ENCODE results near the gene NCOA1. TPM values are rescaled to one million over a fixed set of nuclear protein-coding genes. Genes with fewer than 3 reads are reported as not detected.
"Not testable (repeated sequence)": the region's sequence is repeated elsewhere in the genome, so short reads cannot be mapped to it uniquely, and the experiment has no call there.

Gene NCOA1
- polyA plus RNA-seq, 3 donors = 7.3 to 17.9 (median 15.0) TPM

DNA sequence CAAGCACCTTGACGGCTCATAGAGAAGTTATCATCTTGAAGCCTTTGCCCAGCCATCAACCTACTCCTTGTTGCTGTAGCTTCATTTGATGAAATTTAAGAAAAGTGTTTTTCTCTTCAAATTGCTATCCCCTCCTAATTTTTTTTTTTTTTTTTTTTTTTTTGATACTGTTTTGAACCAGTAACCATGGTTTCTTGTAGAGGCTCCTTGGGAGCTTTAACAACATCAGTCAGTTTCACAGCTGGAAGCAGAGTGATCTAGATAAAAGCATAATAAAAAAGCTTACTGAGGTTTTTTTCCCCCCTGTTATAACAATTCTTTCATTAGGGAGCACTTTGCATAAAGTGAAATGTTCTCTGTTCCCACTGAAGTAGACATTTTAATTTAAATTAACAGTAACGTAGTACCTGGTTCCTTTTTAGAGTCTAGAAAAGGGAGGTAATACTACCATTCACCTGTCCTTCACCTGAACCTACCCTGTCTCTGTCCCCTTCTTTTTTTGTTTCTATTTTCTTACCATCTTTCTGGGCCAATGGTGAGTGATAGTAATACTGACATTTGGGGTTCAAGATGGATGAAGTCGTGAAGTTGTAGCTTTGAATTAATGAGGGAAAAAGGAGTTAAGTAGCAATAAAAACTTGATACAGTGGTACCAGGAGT, 101.5 kb downstream of the NCOA1 start:
- 94 to 98% (median 95%) methylated on average over 3 of the region's 3 CpGs for WGBS, 3 donors
- H3K27ac ChIP-seq (ENCODE audit: low read depth, low read length) = no peak overlapping the region

- no peak overlapping the region for H3K27ac ChIP-seq (ENCODE audit: low read depth, low read length)
- 85 to 87% (median 86%) methylated on average over 2 of the region's 2 CpGs for WGBS, 3 donors
Measured at GRCh38 chr2:24594283-24594682, 103.2 kb downstream of the NCOA1 start.

- 93 to 98% (median 98%) methylated on average over 2 of the region's 2 CpGs for WGBS, 3 donors
- H3K27ac ChIP-seq (ENCODE audit: low read depth, low read length) = no peak overlapping the region
Measured at GRCh38 chr2:24597181-24597870, 106.3 kb downstream of the NCOA1 start.

GRCh38 chr2:24600140-24600539, 109.1 kb downstream of the NCOA1 start:
- H3K27ac ChIP-seq (ENCODE audit: low read depth, low read length) = not testable (repeated sequence)
- 96 to 99% (median 98%) methylated on average over 6 of the region's 6 CpGs for WGBS, 3 donors

GRCh38 chr2:24611631-24612030, 120.6 kb downstream of the NCOA1 start:
- H3K27ac ChIP-seq (ENCODE audit: low read depth, low read length) = no peak overlapping the region

GRCh38 chr2:24613154-24613814, 122.2 kb downstream of the NCOA1 start:
- WGBS, 3 donors = 83 to 87% (median 85%) methylated on average over 6 of the region's 6 CpGs
- H3K27ac ChIP-seq (ENCODE audit: low read depth, low read length) = no peak overlapping the region

More at GRCh38 chr2:24611631-24612030, 120.6 kb downstream of the NCOA1 start:
- WGBS, 3 donors = 92 to 95% (median 94%) methylated on average over 3 of the region's 3 CpGs

DNA sequence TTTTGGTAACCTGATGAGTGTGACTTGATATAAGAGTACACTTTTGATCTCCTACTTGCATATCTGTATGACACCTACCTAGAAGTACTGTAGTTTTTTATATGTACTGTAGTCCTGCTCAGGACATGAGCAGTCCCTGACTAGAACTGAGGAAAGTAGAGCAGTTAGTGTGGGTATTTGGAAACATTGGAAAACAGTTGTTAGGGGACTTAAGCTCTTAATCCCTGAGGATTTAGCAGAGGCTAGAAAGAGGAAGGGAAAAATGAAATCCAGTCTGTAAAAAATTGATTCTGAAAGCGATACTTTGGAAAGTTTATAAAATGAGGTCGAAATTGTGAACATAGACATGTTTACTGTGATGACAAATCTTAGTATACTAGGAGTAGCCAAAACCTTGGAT, 125.6 kb downstream of the NCOA1 start:
- no peak overlapping the region for H3K27ac ChIP-seq (ENCODE audit: low read depth, low read length)

DNA sequence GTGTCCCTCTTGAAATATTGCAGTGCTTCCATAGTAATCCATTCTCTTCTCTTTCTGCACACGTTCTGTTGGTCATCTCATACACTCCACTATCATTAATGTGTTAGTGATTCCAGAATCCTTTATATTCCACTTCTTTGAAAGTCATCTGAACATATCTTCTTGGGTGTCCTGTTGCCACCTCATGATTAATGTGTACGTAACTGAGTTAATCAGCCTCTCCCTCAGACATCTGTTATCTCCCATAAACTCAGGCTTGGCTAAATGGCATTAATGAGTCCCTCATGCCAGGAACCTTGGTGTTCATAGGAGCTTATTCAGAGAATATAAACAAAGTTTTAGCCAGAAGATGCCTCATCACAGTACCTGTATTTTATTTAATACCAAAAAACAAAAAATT, 126.4 kb downstream of the NCOA1 start:
- H3K27ac ChIP-seq (ENCODE audit: low read depth, low read length) = no peak overlapping the region

More for the DNA sequence above, 125.6 kb downstream of the NCOA1 start:
- WGBS, 3 donors = 80 to 89% (median 83%) methylated on average over 2 of the region's 2 CpGs

GRCh38 chr2:24618144-24618543, 127.1 kb downstream of the NCOA1 start:
- 40 to 58% (median 44%) methylated on average over 1 of the region's 1 CpG for WGBS, 3 donors

More for the DNA sequence above, 126.4 kb downstream of the NCOA1 start:
- WGBS, 3 donors = 66 to 95% (median 89%) methylated on average over 2 of the region's 2 CpGs

DNA sequence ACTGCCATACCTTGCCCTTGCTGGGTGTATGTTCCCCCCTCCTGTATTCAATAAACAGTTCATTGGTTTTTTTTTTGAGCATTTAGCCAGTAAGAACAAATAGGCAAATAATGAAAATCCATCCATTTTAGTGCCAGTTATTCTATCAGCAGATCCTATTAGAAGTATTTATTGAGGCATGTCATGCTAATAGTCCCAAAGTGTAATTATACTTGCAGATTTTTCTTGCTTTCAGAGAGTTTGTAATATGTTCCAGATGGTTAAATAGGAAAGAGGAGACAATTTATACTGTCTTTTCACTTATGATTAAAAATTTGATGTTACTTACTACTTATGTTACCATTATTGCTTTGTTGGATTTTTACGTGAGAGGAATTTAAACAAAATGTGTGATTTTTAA, 127.6 kb downstream of the NCOA1 start:
- no peak overlapping the region for H3K27ac ChIP-seq (ENCODE audit: low read depth, low read length)
- whole genome bisulfite sequencing, 3 donors = 82 to 93% (median 91%) methylated on average over 1 of the region's 1 CpG

More at GRCh38 chr2:24618144-24618543, 127.1 kb downstream of the NCOA1 start:
- H3K27ac ChIP-seq (ENCODE audit: low read depth, low read length) = no peak overlapping the region

- 46 to 76% (median 66%) methylated on average over 2 of the region's 2 CpGs for WGBS, 3 donors
Measured at GRCh38 chr2:24620936-24621335, 129.9 kb downstream of the NCOA1 start.

GRCh38 chr2:24621779-24622538, 130.9 kb downstream of the NCOA1 start:
- H3K27ac ChIP-seq (ENCODE audit: low read depth, low read length) = no peak overlapping the region
- WGBS, 3 donors = 65 to 86% (median 82%) methylated on average over 3 of the region's 3 CpGs

More at GRCh38 chr2:24620936-24621335, 129.9 kb downstream of the NCOA1 start:
- no peak overlapping the region for H3K27ac ChIP-seq (ENCODE audit: low read depth, low read length)

GRCh38 chr2:24623535-24623934, 132.5 kb downstream of the NCOA1 start:
- no peak overlapping the region for H3K27ac ChIP-seq (ENCODE audit: low read depth, low read length)
- WGBS, 3 donors = 96 to 98% (median 97%) methylated on average over 4 of the region's 4 CpGs

DNA sequence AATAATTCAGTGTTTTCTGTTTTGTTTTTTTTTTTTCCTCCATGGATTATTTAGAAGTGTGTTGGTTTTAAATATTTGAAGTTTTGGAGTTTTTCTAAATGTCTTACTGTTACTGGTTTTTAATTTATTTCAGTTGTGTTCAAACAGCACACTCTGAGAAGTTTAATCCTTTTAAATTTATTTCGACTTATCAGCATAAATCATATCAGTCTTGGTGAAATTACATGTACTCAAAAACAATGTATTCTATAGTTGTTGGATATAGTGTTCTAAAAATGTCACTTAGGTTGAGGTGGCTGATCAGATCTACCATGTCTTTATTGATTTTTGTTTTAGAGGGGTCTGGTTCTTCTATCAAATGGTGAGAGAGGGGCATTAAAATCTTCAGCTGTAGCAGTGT, 134.7 kb downstream of the NCOA1 start:
- no peak overlapping the region for H3K27ac ChIP-seq (ENCODE audit: low read depth, low read length)
- 67 to 90% (median 86%) methylated on average over 1 of the region's 1 CpG for WGBS, 3 donors

- no peak overlapping the region for H3K27ac ChIP-seq (ENCODE audit: low read depth, low read length)
- WGBS, 3 donors = 46 to 90% (median 84%) methylated on average over 3 of the region's 3 CpGs
Measured at GRCh38 chr2:24626131-24626530, 135.1 kb downstream of the NCOA1 start.

- H3K27ac ChIP-seq (ENCODE audit: low read depth, low read length) = no peak overlapping the region
Measured at GRCh38 chr2:24628746-24629145, 137.7 kb downstream of the NCOA1 start.

DNA sequence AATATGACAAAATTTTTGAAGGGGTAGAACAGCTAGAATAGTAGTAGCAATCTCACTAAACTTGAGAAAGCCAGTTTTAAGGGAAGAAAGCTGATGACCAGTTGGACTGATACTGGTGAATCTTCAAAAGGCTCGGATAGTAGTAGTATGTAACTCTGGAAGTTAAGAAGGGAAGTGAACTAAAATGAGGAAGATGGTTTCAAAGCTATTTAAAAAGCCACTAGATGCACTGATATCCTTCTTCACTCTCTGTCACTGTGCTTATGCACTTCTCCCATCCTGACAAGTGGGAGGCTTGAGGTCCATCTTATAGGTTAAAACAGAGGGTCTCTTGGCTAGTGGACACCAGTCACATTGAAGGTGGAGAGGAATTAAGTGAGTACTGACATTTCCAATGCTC, 141.1 kb downstream of the NCOA1 start:
- WGBS, 3 donors = 59 to 93% (median 77%) methylated on average over 1 of the region's 1 CpG
- no peak overlapping the region for H3K27ac ChIP-seq (ENCODE audit: low read depth, low read length)

- no peak overlapping the region for H3K27ac ChIP-seq (ENCODE audit: low read depth, low read length)
- WGBS, 3 donors = 55 to 90% (median 88%) methylated on average over 2 of the region's 2 CpGs
Measured at GRCh38 chr2:24635181-24635580, 144.1 kb downstream of the NCOA1 start.

DNA sequence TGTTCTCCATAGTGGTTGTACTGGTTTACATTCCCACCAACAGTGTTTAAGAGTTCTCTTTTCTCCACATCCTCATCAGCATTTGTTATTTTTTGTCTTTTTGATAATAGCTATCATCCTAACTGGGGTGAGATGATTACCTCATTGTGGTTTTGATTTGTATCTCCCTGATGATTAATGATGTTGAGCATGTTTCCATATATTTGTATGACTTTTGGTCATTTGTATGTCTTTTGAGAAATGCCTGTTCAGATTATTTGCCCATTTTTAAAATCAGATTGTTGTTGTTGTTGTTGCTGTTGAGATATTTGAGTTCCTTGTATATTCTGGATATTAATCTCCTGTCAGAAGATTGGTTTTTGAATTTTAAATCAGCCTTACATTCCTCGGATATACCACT, 147.5 kb downstream of the NCOA1 start:
- whole genome bisulfite sequencing, 3 donors = 86 to 92% (median 92%) methylated on average over 1 of the region's 1 CpG
- no peak overlapping the region for H3K27ac ChIP-seq (ENCODE audit: low read depth, low read length)
